DOHH2 (cell line): ENCODE results near the gene EPPIN.

Experiments
- EZH2phosphoT487 ChIP-seq: fragments of 200-600 bp; sonication (generic); IDR thresholded peaks from 2 replicates; pipeline ENCODE4 v1.6.1; 2017; ENCODE audit warnings: borderline replicate concordance, mild to moderate bottlenecking, antibody characterized with exemption, low read length, moderate library complexity, mixed read lengths
- TF ChIP-seq, protein P1 (sequence below): fragments of 200-600 bp; sonication (generic); IDR thresholded peaks from one replicate; pipeline ENCODE4 v1.5.1; 2014; ENCODE audit warnings: antibody characterized with exemption, mild to moderate bottlenecking, low read depth, low read length; ENCODE audit not compliant: poor library complexity, severe bottlenecking

DNA sequence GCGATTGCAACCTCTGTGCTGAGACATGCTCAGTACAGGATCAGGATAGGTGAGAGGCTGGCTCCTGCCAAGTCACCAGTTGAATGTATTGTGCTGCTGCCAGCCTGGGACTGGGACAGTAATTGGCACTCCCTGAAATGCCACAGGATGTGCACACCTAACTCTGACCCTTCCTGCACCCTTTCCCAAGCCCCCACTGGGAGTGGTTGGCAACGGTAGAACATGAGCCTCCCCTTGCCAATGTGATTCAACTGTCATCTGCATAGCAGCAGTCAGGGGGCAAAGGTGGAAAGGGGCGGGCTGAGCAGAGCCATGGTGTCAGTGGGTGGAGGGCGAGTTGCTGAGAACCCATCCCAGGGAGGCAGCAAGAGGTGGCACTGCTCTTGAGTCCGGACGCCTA is 47.2 kb downstream of the EPPIN start:
- TF ChIP-seq, protein P1, sequence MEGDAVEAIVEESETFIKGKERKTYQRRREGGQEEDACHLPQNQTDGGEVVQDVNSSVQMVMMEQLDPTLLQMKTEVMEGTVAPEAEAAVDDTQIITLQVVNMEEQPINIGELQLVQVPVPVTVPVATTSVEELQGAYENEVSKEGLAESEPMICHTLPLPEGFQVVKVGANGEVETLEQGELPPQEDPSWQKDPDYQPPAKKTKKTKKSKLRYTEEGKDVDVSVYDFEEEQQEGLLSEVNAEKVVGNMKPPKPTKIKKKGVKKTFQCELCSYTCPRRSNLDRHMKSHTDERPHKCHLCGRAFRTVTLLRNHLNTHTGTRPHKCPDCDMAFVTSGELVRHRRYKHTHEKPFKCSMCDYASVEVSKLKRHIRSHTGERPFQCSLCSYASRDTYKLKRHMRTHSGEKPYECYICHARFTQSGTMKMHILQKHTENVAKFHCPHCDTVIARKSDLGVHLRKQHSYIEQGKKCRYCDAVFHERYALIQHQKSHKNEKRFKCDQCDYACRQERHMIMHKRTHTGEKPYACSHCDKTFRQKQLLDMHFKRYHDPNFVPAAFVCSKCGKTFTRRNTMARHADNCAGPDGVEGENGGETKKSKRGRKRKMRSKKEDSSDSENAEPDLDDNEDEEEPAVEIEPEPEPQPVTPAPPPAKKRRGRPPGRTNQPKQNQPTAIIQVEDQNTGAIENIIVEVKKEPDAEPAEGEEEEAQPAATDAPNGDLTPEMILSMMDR = no peak
- TF ChIP-seq EZH2phosphoT487 = no peak
